Epithelial cell of umbilical artery (primary cell): ENCODE measurements around the gene TMEM170A. TPM values are rescaled to one million over a fixed set of nuclear protein-coding genes. Genes with fewer than 3 reads are reported as not detected.

Experiments
- total RNA-seq: library from RNA; depleted of rRNA; stranded (reverse); fragments of >200 nt; gene quantifications from 2 replicates; pipeline ENCODE4 v1.2.3, GENCODE V29; 2014

Gene TMEM170A
- total RNA-seq, result 19.8 and 44.7 TPM in 2 replicates

DNA sequence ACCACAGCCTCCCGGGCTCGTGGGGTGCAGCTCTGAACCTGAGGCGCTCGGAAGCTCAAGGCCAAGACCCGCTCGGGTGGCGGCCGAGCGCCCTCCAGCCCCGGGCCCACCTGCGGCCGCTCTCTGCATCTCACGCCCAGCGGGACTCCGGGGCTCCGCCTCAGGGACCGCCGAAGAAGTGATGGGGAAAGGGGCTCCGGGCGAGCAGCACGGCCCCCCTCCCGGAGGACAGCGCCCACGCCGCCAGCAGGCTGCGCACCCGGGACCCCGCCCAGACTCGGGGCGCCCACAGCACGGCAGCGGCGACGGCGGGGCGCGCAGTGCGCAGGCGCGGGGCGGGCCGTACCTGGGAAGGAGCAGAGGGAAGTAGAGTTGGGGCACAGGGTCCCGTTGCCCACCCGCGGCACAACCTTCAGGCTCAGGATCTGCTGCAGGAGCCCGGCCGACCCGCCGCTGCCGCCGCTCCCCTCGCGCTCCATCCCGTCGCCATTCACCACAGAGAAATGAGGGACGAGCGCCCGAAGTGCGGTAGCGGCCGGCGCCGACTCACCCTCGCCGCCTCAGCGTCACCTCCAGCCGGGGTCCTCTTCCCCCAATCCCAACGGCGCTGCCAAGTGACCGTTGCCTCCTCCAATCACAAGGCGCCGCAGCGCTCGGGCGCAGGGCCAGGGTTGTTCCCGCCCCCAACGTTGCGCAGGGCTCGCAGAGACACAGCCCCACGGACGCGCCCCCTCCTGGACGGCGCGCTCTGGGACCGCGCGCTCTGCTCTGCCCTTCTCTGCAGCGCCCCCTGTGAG is at the start of gene TMEM170A:
TSS of gene TMEM170A (minus strand) at position 568 of the 797 bp plus-strand sequence. CDS start at position 479, 89 bp downstream.

GRCh38 chr16:75495076-75495674 is 30.7 kb upstream of the TMEM170A start, which contains the start of gene CHST6:
CHST6 (minus strand) TSS chr16:75495441; CDS start chr16:75479828, 15,613 bp downstream.

DNA sequence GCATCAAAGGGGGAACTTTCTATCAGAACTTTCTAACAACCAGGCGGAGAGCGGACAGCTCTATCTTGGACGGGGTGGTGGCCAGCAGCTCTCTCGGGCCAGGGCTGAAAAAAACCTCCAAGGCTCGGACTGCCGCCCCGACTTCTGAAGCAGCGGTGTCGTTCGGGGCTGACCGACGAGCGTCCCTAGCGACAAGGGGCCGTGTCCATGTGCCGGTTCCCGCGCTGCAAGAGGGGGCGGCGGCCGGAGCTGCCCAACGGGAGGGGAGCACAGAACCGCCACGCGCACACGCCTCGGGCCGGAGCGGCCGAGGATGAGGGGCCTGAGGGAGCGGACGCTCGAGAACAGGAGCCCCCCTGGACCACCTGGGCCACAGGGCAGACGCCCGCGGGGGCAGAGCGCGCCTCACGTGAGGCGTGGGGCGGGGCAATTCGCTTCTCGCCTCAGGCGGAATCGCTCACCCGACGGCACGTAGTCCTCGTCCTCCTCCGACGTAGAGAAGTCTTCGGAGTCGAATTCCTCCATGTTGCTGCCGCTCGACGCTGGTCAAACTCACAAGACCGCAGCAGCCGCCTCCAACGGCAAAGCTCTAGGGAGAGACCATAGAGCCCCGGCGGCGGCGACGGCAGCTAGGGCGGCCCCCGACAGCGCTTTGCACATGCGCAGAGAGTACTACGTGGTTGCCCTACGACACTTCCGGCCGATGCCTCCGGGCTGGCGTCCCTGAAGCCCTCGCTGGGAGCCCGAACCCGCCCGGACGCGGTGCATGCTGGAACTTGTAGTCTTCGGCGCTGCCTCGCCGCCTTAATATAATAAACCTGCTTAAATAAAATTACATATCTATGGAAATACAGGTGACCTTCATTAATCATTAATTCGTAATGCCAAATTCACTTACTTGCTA is 31.4 kb downstream of the TMEM170A start, which contains the start of gene CFDP1:
TSS of gene CFDP1 (minus strand) at position 676 of the 904 bp plus-strand sequence. CDS start at position 525, 151 bp downstream.

Other genes starting within 250 kb of the TMEM170A start
- gene CTRB1, start 245.7 kb downstream of the TMEM170A start, total RNA-seq, result not detected in 2 replicates
- 91.0 and 95.5 TPM in 2 replicates for gene BCAR1, start 213.1 kb downstream of the TMEM170A start, total RNA-seq
- gene CFDP1, start 31.2 kb downstream of the TMEM170A start, total RNA-seq, result 81.5 and 83.0 TPM in 2 replicates
- 0.46 and 1.9 TPM in 2 replicates for gene CHST6, start 30.8 kb upstream of the TMEM170A start, total RNA-seq
- gene CHST5, start 71.4 kb upstream of the TMEM170A start, total RNA-seq, result not detected in 2 replicates
- 9.9 and 19.2 TPM in 2 replicates for gene TMEM231, start 91.6 kb upstream of the TMEM170A start, total RNA-seq
- gene GABARAPL2, start 101.7 kb upstream of the TMEM170A start, total RNA-seq, result 51.1 and 51.6 TPM in 2 replicates
- 62.0 and 68.8 TPM in 2 replicates for gene ADAT1, start 158.6 kb upstream of the TMEM170A start, total RNA-seq
- gene KARS1, start 183.0 kb upstream of the TMEM170A start, total RNA-seq, result 188 and 193 TPM in 2 replicates
- gene TERF2IP, start 183.1 kb upstream of the TMEM170A start, total RNA-seq, result 48.7 and 70.1 TPM in 2 replicates
- not detected in 2 replicates for gene CPHXL2, start 212.3 kb upstream of the TMEM170A start, total RNA-seq
- not detected in 2 replicates for gene DUXB, start 236.8 kb upstream of the TMEM170A start, total RNA-seq